HG02938 (cell line): ENCODE results near the gene L3MBTL4.
"Not testable (repeated sequence)": the region's sequence is repeated elsewhere in the genome, so short reads cannot be mapped to it uniquely, and the experiment has no call there.

ENCODE experiments used
- ATAC-seq: cut with Tn5 transposase; IDR thresholded peaks from one replicate; pipeline ENCODE4 v1.9.1; 2021; ENCODE audit warnings: mild to moderate bottlenecking, moderate library complexity; ENCODE audit not compliant: unreplicated experiment

L3MBTL4 gene

DNA sequence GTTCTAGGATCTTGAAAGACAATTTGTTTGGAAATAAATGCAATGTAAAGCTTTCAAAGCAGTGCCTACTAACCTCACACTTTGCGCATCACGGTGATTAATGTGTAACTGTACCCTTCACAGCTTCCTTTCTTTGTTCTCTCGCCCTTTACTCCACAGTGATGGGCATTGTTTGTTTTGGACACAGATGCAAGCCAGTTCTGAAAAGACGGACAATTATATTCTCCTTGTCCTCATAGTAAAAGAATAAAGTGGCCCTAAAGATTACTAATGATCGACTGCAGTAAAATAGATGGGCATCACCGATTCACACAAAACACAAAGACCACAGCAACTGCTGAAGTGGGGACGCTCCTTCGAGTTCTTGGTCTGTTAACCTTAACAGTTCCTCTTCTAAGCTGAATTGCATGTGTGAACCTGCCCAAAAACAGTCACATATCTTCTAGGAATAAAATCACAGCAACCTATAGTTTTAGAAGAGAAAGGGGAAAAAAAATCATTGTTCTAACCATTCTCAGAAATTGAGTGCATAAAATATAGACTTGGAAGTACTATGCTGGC is 7.7 kb downstream of the L3MBTL4 start:
- ATAC-seq, result no peak

- no peak for ATAC-seq
Observed at GRCh38 chr18:6406075-6406909, 8.4 kb downstream of the L3MBTL4 start.

DNA sequence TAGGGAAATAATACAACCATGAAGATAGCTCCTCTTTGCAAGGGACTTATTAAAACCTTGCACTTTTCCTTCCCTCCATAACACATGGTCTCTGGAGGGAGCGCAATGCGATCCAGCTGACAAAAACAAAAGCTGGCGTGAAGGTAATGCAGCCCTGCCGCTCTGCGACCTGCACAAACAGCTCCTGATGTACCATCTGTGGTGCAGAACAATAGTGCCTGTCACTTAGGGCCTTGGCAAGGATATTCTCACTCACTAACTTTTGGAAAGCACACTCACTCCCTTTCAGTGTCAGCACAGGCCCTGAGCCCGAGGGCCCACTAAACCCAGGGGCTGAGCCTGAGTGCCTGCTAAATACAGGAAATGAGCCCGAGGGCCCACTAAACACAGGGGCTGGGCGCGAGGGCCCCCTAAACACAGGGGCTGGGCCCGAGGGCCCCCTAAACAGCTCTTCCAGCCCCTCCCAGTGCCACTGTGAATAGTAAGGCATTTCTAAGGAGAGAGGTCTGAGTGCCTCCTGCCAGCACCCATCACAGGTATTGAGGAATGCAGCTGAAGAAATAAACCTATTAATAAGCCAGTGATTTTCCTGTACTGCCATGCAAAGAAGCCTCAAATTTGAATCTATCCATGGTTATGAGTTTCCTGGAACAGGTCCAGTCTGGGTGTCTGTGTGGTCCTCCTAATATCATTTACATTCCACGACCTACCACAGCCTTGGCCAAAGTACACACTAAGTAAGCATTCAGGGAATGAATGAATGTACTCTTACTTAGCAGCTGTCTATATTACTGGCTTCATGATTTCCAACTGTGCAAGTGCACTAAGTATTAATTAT is 9.3 kb downstream of the L3MBTL4 start:
- ATAC-seq, result no peak

DNA sequence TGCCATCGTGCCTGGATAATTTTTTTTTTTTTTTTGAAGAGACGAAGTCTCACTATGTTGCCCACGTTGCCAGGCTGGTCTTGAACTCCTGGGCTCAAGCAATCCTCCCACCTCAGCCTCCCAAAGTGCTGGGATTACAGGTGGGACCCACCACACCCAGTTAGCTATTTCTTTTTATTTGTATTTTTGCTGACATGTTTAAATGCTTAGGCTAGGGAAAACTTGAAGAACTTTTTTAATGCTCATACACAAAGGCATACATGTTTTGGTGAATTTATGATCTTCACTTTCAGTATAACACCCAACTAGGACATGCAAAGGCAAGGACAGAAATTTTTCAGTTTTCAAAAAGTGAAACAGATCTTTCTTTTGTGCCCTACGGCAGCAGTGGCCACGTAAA is 9.9 kb downstream of the L3MBTL4 start:
- ATAC-seq, result no peak

GRCh38 chr18:6401687-6402086 is 13.0 kb downstream of the L3MBTL4 start:
- ATAC-seq, result no peak

DNA sequence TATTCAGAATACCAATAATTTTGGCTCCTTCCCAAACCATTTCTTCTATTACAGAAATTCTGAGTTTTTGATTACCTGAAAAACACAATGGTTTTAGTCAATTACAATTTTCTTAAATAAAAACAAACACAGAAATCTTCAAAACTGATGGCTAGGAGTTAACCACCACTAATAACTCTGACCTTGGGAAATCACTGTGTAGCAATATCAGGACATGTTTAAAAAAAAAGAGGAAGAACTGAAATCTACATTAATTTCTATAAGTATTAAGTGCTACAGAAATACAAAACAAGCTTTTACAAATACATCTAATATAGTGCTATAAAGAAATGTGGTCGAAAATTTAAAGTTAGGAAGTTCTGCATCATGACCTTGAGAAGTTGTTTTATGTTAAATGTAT is 14.9 kb downstream of the L3MBTL4 start:
- ATAC-seq, result no peak

- ATAC-seq, result no peak
Observed at GRCh38 chr18:6397931-6398566, 16.7 kb downstream of the L3MBTL4 start.

DNA sequence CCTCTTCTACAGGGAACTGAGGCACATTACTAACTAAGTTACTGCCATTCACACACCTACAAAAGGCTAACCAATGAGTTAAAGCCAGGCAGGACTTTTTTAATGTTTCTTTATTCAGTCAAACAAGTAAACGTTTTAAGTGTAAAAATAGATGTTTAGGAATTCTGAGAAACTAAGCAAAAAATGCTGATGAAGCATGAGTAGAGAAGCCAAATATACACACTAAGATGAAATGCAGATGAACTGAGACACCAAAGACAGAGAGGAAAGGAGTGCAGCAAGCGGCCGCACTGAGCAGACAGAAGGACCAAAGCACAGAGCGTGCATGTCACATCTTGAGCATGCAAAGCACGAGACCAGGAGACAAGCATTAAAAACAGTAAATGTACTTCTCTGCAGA is 17.9 kb downstream of the L3MBTL4 start:
- ATAC-seq, result no peak

DNA sequence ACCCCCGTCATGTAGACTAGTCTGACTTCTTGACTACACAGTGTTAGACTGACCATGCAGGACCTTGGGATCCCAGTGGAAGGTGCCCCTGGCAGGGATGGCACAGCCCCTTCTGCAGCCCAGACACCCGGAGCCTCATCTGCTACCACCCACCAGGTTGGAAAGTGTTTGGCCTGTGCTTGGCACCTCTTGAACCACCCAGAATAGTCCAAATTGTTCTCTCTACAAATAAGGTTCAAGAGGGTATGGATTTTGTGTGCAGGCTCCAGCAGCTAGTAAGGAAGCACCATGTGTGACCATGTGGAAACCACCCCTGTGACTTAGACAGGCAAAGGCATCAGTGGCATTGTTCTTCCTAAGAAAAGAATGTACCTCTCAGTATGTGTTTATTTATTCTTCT is 18.4 kb downstream of the L3MBTL4 start:
- ATAC-seq, result no peak

DNA sequence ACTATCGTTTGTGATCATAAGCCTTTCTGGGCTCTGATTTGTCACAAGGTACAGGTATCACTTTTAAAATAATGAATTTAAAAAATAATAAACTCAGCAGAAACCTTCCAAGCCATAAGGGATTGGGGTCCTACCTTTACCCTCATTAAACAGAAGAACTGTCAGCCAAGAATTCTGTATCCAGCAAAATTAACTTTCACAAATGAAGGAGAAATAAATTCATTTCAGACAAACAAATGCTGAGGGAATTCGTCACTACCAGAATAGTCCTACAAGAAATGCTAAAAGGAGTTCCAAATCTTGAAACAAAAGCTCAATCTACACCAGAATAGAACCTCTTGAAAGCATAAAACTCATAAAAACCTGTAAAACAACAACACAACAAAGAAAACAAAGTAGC is 25.7 kb downstream of the L3MBTL4 start:
- ATAC-seq, result no peak

DNA sequence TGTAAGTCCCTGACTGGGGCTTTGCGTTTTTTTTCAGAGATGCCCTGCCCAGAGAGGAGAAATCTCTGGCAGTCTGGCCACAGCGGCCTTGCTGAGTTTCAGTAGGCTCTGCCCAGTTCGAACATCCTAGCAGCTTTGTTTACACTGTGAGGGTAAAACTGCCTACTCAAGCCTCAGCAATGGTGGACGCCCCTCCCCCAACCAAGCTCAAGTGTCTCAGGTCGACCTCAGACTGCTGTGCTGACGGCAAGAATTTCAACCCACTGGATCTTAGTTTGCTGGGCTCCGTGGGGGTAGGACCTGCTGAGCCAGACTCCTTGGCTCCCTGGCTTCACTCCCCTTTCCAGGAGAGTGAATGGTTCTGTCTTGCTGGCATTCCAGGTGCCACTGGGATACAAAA is 31.7 kb downstream of the L3MBTL4 start:
- no peak for ATAC-seq

DNA sequence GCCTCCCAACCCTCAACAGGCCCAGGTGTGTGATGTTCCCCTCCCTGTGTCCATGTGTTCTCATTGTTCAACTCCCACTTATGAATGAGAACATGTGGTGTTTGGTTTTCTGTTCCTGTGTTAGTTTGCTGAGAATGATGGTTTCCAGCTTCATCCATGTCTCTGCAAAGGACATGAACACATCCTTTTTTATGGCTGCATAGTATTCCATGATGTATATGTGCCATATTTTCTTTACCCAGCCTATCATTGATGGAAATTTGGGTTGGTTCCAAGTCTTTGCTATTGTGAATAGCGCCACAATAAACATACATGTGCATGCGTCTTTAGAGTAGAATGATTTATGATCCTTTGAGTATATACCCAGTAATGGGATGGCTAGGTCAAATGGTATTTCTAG is 37.2 kb downstream of the L3MBTL4 start:
- ATAC-seq, result not testable (repeated sequence)

- no peak for ATAC-seq
Observed at GRCh38 chr18:6376433-6377229, 38.1 kb downstream of the L3MBTL4 start.

GRCh38 chr18:6374935-6375529 is 39.7 kb downstream of the L3MBTL4 start:
- no peak for ATAC-seq

DNA sequence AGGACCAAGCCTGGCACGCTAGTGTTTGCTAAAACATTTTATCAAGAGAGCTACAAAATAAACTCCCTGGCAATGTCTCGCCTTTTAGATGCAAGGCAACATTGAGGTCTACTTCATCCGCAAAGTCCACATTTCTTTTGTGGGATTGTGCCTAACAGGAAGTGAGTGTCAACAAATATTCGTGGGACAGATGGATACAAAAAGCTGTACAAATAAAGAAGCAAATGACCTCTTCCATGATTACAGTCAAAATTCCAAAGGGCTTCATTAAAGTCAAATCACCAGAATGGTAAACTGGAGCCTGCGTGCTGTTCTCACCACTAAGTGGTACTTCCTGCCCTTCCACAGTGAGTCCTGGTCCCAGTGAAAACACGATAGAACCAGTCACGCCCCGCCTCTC is 40.4 kb downstream of the L3MBTL4 start:
- ATAC-seq, result no peak

- ATAC-seq, result no peak
Observed at GRCh38 chr18:6373187-6373586, 41.5 kb downstream of the L3MBTL4 start.

GRCh38 chr18:6370886-6371635 is 43.6 kb downstream of the L3MBTL4 start:
- no peak for ATAC-seq

GRCh38 chr18:6370410-6370809 is 44.3 kb downstream of the L3MBTL4 start:
- no peak for ATAC-seq

DNA sequence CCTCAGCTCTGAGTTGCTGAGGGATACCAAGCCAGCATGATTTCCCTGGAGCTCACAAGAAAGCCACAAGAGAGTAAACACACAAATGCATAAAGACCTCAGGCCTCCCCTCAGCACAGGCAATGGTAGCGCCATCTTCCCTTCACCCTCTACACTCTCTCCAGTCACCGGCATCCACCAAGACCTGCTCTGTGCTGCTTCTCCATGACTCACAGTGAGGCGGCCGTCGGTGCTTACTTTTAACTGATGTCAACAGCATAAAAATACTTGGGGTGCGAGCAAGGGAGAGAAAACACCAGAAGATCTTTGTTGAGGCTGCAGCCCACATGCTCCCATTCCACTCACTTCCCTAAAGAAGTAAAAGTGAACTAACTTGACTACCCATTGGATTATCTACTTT is 46.7 kb downstream of the L3MBTL4 start:
- ATAC-seq, result no peak
